SK-N-SH (cell line): ENCODE results near the gene TRRAP. TPM values are rescaled to one million over a fixed set of nuclear protein-coding genes. Genes with fewer than 3 reads are reported as not detected.

Source experiments
- CTCF ChIA-PET: fragments of 300-600, 350-600 bp; formaldehyde crosslinking; extraction: SDS; loops from one replicate; lab custom pipeline; 2021; lab: Yijun Ruan, JAX
- POLR2A ChIA-PET: fragments of 350-600 bp; sonication (Branson Sonifier 250); formaldehyde crosslinking; extraction: SDS; loops from one replicate; lab custom pipeline; 2020; ENCODE audit warnings: antibody characterized with exemption, inconsistent platforms; lab: Yijun Ruan, JAX
- DNase-seq: peaks from one replicate; pipeline ENCODE4 v3.0.0; 2012
- H2AFZ ChIP-seq: fragments of 200-600 bp; sonication (generic); 2 replicates; pipeline ENCODE4 v1.8.1; 2016; ENCODE audit warnings: antibody characterized with exemption, mild to moderate bottlenecking, low read depth
- H3F3A ChIP-seq: fragments of 200-600 bp; sonication (generic); replicated peaks from 2 replicates; pipeline ENCODE3; 2016; ENCODE audit warnings: antibody characterized with exemption, mild to moderate bottlenecking; ENCODE audit not compliant: insufficient read depth
- H3K27ac ChIP-seq, 2 experiments: fragments of 200-500 bp in 1 of 2; fragments of 200-600 bp in 1 of 2; sonication (Bioruptor generic) in 1 of 2; sonication (generic), shearing (Covaris generic) in 1 of 2; 2 replicates each; pipeline versions ENCODE4 v1.5.1 to v1.6.1; 2014 to 2016; ENCODE audit warnings: low read depth in 2 of 2, inconsistent platforms in 1 of 2, low read length in 1 of 2, mild to moderate bottlenecking in 1 of 2, mixed read lengths in 1 of 2
- H3K27me3 ChIP-seq: fragments of 200-600 bp; sonication (generic), shearing (Covaris generic); 2 replicates; pipeline ENCODE4 v1.6.1; 2016; ENCODE audit warnings: mixed run types; ENCODE audit not compliant: insufficient read depth
- H3K36me3 ChIP-seq, 2 experiments: fragments of 200-500 bp in 1 of 2; fragments of 200-600 bp in 1 of 2; sonication (Bioruptor generic) in 1 of 2; sonication (generic) in 1 of 2; replicated peaks in 1 of 2; 2 replicates each; pipeline versions ENCODE3 to v1.5.1; 2014 to 2016; ENCODE audit warnings: low read length in 1 of 2, mild to moderate bottlenecking in 1 of 2; ENCODE audit not compliant: insufficient read depth in 2 of 2, control insufficient read depth in 1 of 2
- H3K4me1 ChIP-seq, 2 experiments: fragments of 200-500 bp in 1 of 2; fragments of 200-600 bp in 1 of 2; sonication (Bioruptor generic) in 1 of 2; sonication (generic), shearing (Covaris generic) in 1 of 2; 2 replicates each; pipeline versions ENCODE4 v1.5.1 to v1.6.1; 2014 to 2016; ENCODE audit warnings: low read depth in 1 of 2, low read length in 1 of 2, mixed run types in 1 of 2; ENCODE audit not compliant: insufficient read depth in 2 of 2, control insufficient read depth in 1 of 2
- H3K4me2 ChIP-seq: fragments of 200-600 bp; sonication (generic), shearing (Covaris generic); 2 replicates; pipeline ENCODE4 v1.6.1; 2017; ENCODE audit warnings: mixed run types
- H3K4me3 ChIP-seq, 2 experiments: fragments of 200-500 bp in 1 of 2; fragments of 200-600 bp in 1 of 2; sonication (Bioruptor generic) in 1 of 2; sonication (generic), shearing (Covaris generic) in 1 of 2; 2 replicates each; pipeline versions ENCODE4 v1.5.1 to v1.8.1; 2014 to 2016; ENCODE audit warnings: low read depth in 2 of 2, inconsistent platforms in 1 of 2, low read length in 1 of 2, mild to moderate bottlenecking in 1 of 2, mixed read lengths in 1 of 2, moderate library complexity in 1 of 2
- H3K79me2 ChIP-seq: fragments of 200-600 bp; sonication (generic); 2 replicates; pipeline ENCODE4 v1.8.1; 2017; ENCODE audit warnings: mild to moderate bottlenecking; ENCODE audit not compliant: insufficient read depth
- H3K9ac ChIP-seq: fragments of 200-600 bp; sonication (generic); 2 replicates; pipeline ENCODE4 v1.6.1; 2017; ENCODE audit warnings: mixed run types
- H3K9me2 ChIP-seq: fragments of 200-600 bp; sonication (generic); 2 replicates; pipeline ENCODE4 v1.6.1; 2017; ENCODE audit warnings: mixed run types
- H3K9me3 ChIP-seq: fragments of 200-600 bp; sonication (generic); 2 replicates; pipeline ENCODE4 v1.6.1; 2017; ENCODE audit warnings: mixed run types, mild to moderate bottlenecking, moderate library complexity
- H4K20me1 ChIP-seq: fragments of 200-600 bp; sonication (generic); 2 replicates; pipeline ENCODE4 v1.6.1; 2017; ENCODE audit warnings: mild to moderate bottlenecking, mixed run types; ENCODE audit not compliant: insufficient read depth
- EP300 ChIP-seq, 2 experiments: IDR thresholded peaks; 2 replicates each; pipeline versions ENCODE4 v1.4.0 to v1.6.1; 2012; ENCODE audit warnings: borderline replicate concordance in 1 of 2, low read depth in 1 of 2, low read length in 1 of 2
- FOSL2 ChIP-seq: IDR thresholded peaks from 2 replicates; pipeline ENCODE4 v1.4.0; 2012; ENCODE audit warnings: low read depth, mild to moderate bottlenecking, moderate library complexity, borderline replicate concordance
- MXI1 ChIP-seq: IDR thresholded peaks from 2 replicates; pipeline ENCODE4 v1.6.1; 2012; ENCODE audit warnings: mild to moderate bottlenecking, low read depth, low read length, improper control_type of control experiment
- RAD21 ChIP-seq: IDR thresholded peaks from 2 replicates; pipeline ENCODE4 v1.6.1; 2012; ENCODE audit warnings: mild to moderate bottlenecking, low read length
- RCOR1 ChIP-seq: fragments of 150-350 bp; IDR thresholded peaks from 2 replicates; pipeline ENCODE4 v1.6.1; 2017; ENCODE audit warnings: antibody characterized with exemption, low read length
- TCF12 ChIP-seq: IDR thresholded peaks from 2 replicates; pipeline ENCODE4 v1.4.0; 2012
- WGBS: methylation state at CpG from one replicate; pipeline ENCODE4 v1.1.6; 2017; ENCODE audit warnings: low lambda C conversion rate; 5-methylcytosine and 5-hydroxymethylcytosine counted together
- polyA plus RNA-seq, 3 experiments: library from polyadenylated mRNA; depleted of rRNA; stranded (reverse); fragments of >200 nt; gene quantifications; 2 replicates each; pipeline ENCODE4 v1.2.3, GENCODE V29; 2012

TRRAP gene
- polyA plus RNA-seq, 1 of the 3 experiments (the other 2 are of a cell fraction), result 24.9 TPM

GRCh38 chr7:98848918-98849317 is 29.4 kb upstream of the TRRAP start:
- Histone ChIP-seq H3K4me1 (no peaks in the 10 kb centered on the region), H4K20me1 (no peaks in the 10 kb centered on the region), H3K9me3 (no peaks in the 10 kb centered on the region), H3F3A (no peaks in the 10 kb centered on the region), H3K27ac (no peak overlapping the region), H3K36me3 (no peaks in the 10 kb centered on the region), H3K9me2 (no peaks in the 10 kb centered on the region), H2AFZ (no peak overlapping the region), H3K79me2 (no peaks in the 10 kb centered on the region)
- no peak for DNase-seq
- WGBS, result 49% methylated on average over 3 of the region's 3 CpGs
- POLR2A ChIA-PET, result no interaction called here
- no peak for TF ChIP-seq RCOR1
- TF ChIP-seq, all 33 proteins: peak for 0
- CTCF ChIA-PET, result interaction anchor here (0.6 to 1.9 kb wide), 6 partner anchors 16 to 428 kb away, joined by 3 to 6 read pairs (median 4); partner anchors contain the start of gene TRRAP
- Histone ChIP-seq H3K27me3 (no peaks in the 10 kb centered on the region), H3K4me2 (no peak overlapping the region), H3K4me3 (no peak overlapping the region; a peak in 1 of 4 replicates), H3K9ac (no peak overlapping the region)

- DNase-seq, result peak; percentile 3
- H4K20me1 ChIP-seq, result no peaks in the 10 kb centered on the region
- no peak overlapping the region for H3K27ac ChIP-seq
- no peaks in the 10 kb centered on the region for H3F3A ChIP-seq
- ChIA-PET POLR2A (no interaction called here), CTCF (interaction anchor here (1.0 to 13.5 kb wide), 5 partner anchors 10 to 432 kb away, joined by 3 to 82 read pairs (median 6); no protein-coding TSS in a partner anchor)
- no peaks in the 10 kb centered on the region for H3K9me2 ChIP-seq
- no peak overlapping the region for H3K9ac ChIP-seq
- H2AFZ ChIP-seq, result no peak overlapping the region
- TF ChIP-seq RAD21 (no peak), FOSL2 (peak; percentile 29; the same call in 1 of the 2 replicates), TCF12 (peak; percentile 37; the same call in 1 of the 2 replicates), EP300 (IDR thresholded peaks at IDR 0.05; ENCODE audit: borderline replicate concordance in 1 of 2, low read depth in 1 of 2, low read length in 1 of 2) (no peak)
- H3K4me1 ChIP-seq, result no peaks in the 10 kb centered on the region
- H3K4me2 ChIP-seq, result no peak overlapping the region
- no peaks in the 10 kb centered on the region for H3K27me3 ChIP-seq
- no peak overlapping the region for H3K4me3 ChIP-seq
- H3K9me3 ChIP-seq, result no peaks in the 10 kb centered on the region
- WGBS, result 40% methylated on average over 4 of the region's 4 CpGs
- no peaks in the 10 kb centered on the region for H3K79me2 ChIP-seq
- H3K36me3 ChIP-seq, result no peaks in the 10 kb centered on the region
These were observed 25.5 kb upstream of the TRRAP start for GRCh38 chr7:98852826-98853225.

- no peaks in the 10 kb centered on the region for H3K36me3 ChIP-seq
- H3K27ac ChIP-seq, result no peak overlapping the region
- no peaks in the 10 kb centered on the region for H3K27me3 ChIP-seq
- no peaks in the 10 kb centered on the region for H3K9me3 ChIP-seq
- DNase-seq, result peak; percentile 12
- no peaks in the 10 kb centered on the region for H4K20me1 ChIP-seq
- H3F3A ChIP-seq, result no peaks in the 10 kb centered on the region
- POLR2A ChIA-PET, result no interaction called here
- WGBS, result 84% methylated on average over 20 of the region's 24 CpGs
- H2AFZ ChIP-seq, result no peak overlapping the region
- no peaks in the 10 kb centered on the region for H3K4me1 ChIP-seq
- TF ChIP-seq MXI1 (no peak), TCF12 (peak; percentile 28; the same call in 1 of the 2 replicates)
- CTCF ChIA-PET, result interaction anchor here (0.8 to 13.5 kb wide), 3 partner anchors 13 to 435 kb away, joined by 4 to 82 read pairs (median 5); no protein-coding TSS in a partner anchor
- no peaks in the 10 kb centered on the region for H3K9me2 ChIP-seq
- no peak overlapping the region for H3K4me2 ChIP-seq
- no peaks in the 10 kb centered on the region for H3K79me2 ChIP-seq
- no peak overlapping the region for H3K9ac ChIP-seq
- no peak overlapping the region for H3K4me3 ChIP-seq
These were observed 22.5 kb upstream of the TRRAP start for GRCh38 chr7:98855610-98856422.
